ENCODE data around the gene CSKMT. TPM values are rescaled to one million over a fixed set of nuclear protein-coding genes. Genes with fewer than 3 reads are reported as not detected.
A peak's percentile ranks its signal among the peaks of the same experiment; 100 is the strongest.

Gene CSKMT
- total RNA-seq, 4 donors from 2014 or later, result 2.8 to 18.4 (median 7.0) TPM

- no peak for TF ChIP-seq CTCF (IDR thresholded peaks at IDR 0.05)
- no peak for DNase-seq (ENCODE audit: low spot score)
- ATAC-seq (ENCODE audit: low FRiP score), result no peak
Observed at GRCh38 chr11:62656796-62657429, 8.2 kb upstream of the CSKMT start.

- DNase-seq (ENCODE audit: low spot score), result no peak
- peak; percentile 30 for ATAC-seq (ENCODE audit: low FRiP score)
- TF ChIP-seq CTCF (IDR thresholded peaks at IDR 0.05), result no peak
Observed at GRCh38 chr11:62664405-62665074, 572 bp upstream of the CSKMT start.

GRCh38 chr11:62665599-62666258 is 617 bp downstream of the CSKMT start:
- TF ChIP-seq CTCF (IDR thresholded peaks at IDR 0.05), result no peak
- ATAC-seq (ENCODE audit: low FRiP score), result peak; percentile 30
- DNase-seq (ENCODE audit: low spot score), result no peak

GRCh38 chr11:62666259-62666926 is 1.3 kb downstream of the CSKMT start:
- no peak for TF ChIP-seq CTCF (IDR thresholded peaks at IDR 0.05)
- ATAC-seq (ENCODE audit: low FRiP score) (no peak), DNase-seq (ENCODE audit: low spot score) (no peak)

- no peak for DNase-seq (ENCODE audit: low spot score)
- TF ChIP-seq CTCF (IDR thresholded peaks at IDR 0.05), result no peak
- no peak for ATAC-seq (ENCODE audit: low FRiP score)
Observed at GRCh38 chr11:62667460-62667859, 2.3 kb downstream of the CSKMT start.

- ATAC-seq (ENCODE audit: low FRiP score) (no peak), DNase-seq (ENCODE audit: low spot score) (no peak)
- no peak for TF ChIP-seq CTCF (IDR thresholded peaks at IDR 0.05)
Observed at GRCh38 chr11:62669420-62670161, 4.5 kb downstream of the CSKMT start.

All from omental fat pad (tissue), 4 donors.